Measurements from ENCODE around the gene ADGRE1. TPM values are rescaled to one million over a fixed set of nuclear protein-coding genes. Genes with fewer than 3 reads are reported as not detected.
"Not testable (repeated sequence)": the region's sequence is repeated elsewhere in the genome, so short reads cannot be mapped to it uniquely, and the experiment has no call there.

Gene ADGRE1
- total RNA-seq, result 0.62 TPM
- long read RNA-seq, result 0 reads

GRCh38 chr19:6887316-6887715 lies at the start of gene ADGRE1:
TSS of gene ADGRE1 (plus strand) at chr19:6887579. CDS start at chr19:6887609, 30 bp downstream.
- peak; percentile 81 for DNase-seq (ENCODE audit: low spot score)
- intact Hi-C loops (cut with DNase I), result no loop called here

GRCh38 chr19:6838062-6838655 lies 49.2 kb upstream of the ADGRE1 start:
- no peak for DNase-seq (ENCODE audit: low spot score)
- intact Hi-C loops (cut with DNase I), result no loop called here

- no peak for DNase-seq (ENCODE audit: low spot score)
- intact Hi-C loops (cut with DNase I), result no loop called here
Measured at GRCh38 chr19:6842871-6843607, 44.3 kb upstream of the ADGRE1 start.

GRCh38 chr19:6847828-6848200 lies 39.6 kb upstream of the ADGRE1 start:
- intact Hi-C loops (cut with DNase I), result no loop called here
- DNase-seq (ENCODE audit: low spot score), result no peak

GRCh38 chr19:6848986-6849385 lies 38.4 kb upstream of the ADGRE1 start:
- no peak for DNase-seq (ENCODE audit: low spot score)
- intact Hi-C loops (cut with DNase I), result no loop called here

GRCh38 chr19:6849876-6850275 lies 37.5 kb upstream of the ADGRE1 start:
- intact Hi-C loops (cut with DNase I), result no loop called here

GRCh38 chr19:6851359-6851758 lies 36.0 kb upstream of the ADGRE1 start:
- DNase-seq (ENCODE audit: low spot score), result no peak
- intact Hi-C loops (cut with DNase I), result no loop called here

More at GRCh38 chr19:6849876-6850275, 37.5 kb upstream of the ADGRE1 start:
- no peak for DNase-seq (ENCODE audit: low spot score)

GRCh38 chr19:6852001-6852400 lies 35.4 kb upstream of the ADGRE1 start:
- DNase-seq (ENCODE audit: low spot score), result no peak
- intact Hi-C loops (cut with DNase I), result no loop called here

- no peak for DNase-seq (ENCODE audit: low spot score)
- intact Hi-C loops (cut with DNase I), result no loop called here
Measured at GRCh38 chr19:6853868-6854267, 33.5 kb upstream of the ADGRE1 start.

GRCh38 chr19:6854758-6855157 lies 32.6 kb upstream of the ADGRE1 start:
- intact Hi-C loops (cut with DNase I), result no loop called here
- no peak for DNase-seq (ENCODE audit: low spot score)

- intact Hi-C loops (cut with DNase I), result no loop called here
Measured at GRCh38 chr19:6856749-6857372, 30.5 kb upstream of the ADGRE1 start.

GRCh38 chr19:6861683-6862286 lies 25.6 kb upstream of the ADGRE1 start:
- DNase-seq (ENCODE audit: low spot score), result no peak
- intact Hi-C loops (cut with DNase I), result loop anchor here (2.0 to 5.0 kb wide), 2 partner anchors 123 to 344 kb away; partner anchors contain the start of gene TRIP10

More at GRCh38 chr19:6856749-6857372, 30.5 kb upstream of the ADGRE1 start:
- no peak for DNase-seq (ENCODE audit: low spot score)

GRCh38 chr19:6862673-6863078 lies 24.7 kb upstream of the ADGRE1 start:
- DNase-seq (ENCODE audit: low spot score), result peak; percentile 87
- intact Hi-C loops (cut with DNase I), result loop anchor here (1.0 to 5.0 kb wide), 3 partner anchors 124 to 345 kb away; partner anchors contain the start of gene TRIP10

- intact Hi-C loops (cut with DNase I), result loop anchor here (5.0 kb wide), 1 partner anchor 347 kb away; no protein-coding TSS in a partner anchor
- no peak for DNase-seq (ENCODE audit: low spot score)
Measured at GRCh38 chr19:6864325-6864940, 22.9 kb upstream of the ADGRE1 start.

- intact Hi-C loops (cut with DNase I), result no loop called here
- DNase-seq (ENCODE audit: low spot score), result no peak
Measured at GRCh38 chr19:6865849-6866248, 21.5 kb upstream of the ADGRE1 start.

- DNase-seq (ENCODE audit: low spot score), result no peak
- intact Hi-C loops (cut with DNase I), result no loop called here
Measured at GRCh38 chr19:6866741-6867151, 20.6 kb upstream of the ADGRE1 start.

- intact Hi-C loops (cut with DNase I), result no loop called here
- no peak for DNase-seq (ENCODE audit: low spot score)
Measured at GRCh38 chr19:6868351-6868750, 19.0 kb upstream of the ADGRE1 start.

GRCh38 chr19:6869151-6869882 lies 18.1 kb upstream of the ADGRE1 start:
- intact Hi-C loops (cut with DNase I); DNase-seq (ENCODE audit: low spot score): not testable (repeated sequence)
